Stomach (tissue), 4 donors: Measurements from ENCODE around the gene ARHGAP24.

Source experiments
- CTCF ChIP-seq, 7 experiments: fragments of 450-650 bp in 4 of 7; fragments of 200-600 bp in 3 of 7; sonication (generic) in 3 of 7; IDR thresholded peaks; one replicate each; pipeline ENCODE4 v1.5.1; 2016 to 2019; ENCODE audit warnings: antibody characterized with exemption in 7 of 7, control low read depth in 2 of 7, mild to moderate bottlenecking in 1 of 7
- EP300 ChIP-seq: sonication (generic); formaldehyde crosslinking; IDR thresholded peaks from one replicate; pipeline ENCODE4 v1.6.1; 2017; ENCODE audit warnings: antibody characterized with exemption
- POLR2A ChIP-seq, 4 donors: fragments of 450-650 bp; IDR thresholded peaks; one replicate each; pipeline ENCODE4 v1.6.1; 2016; ENCODE audit warnings: antibody characterized with exemption in 4 of 4, control low read depth in 2 of 4, mild to moderate bottlenecking in 1 of 4, moderate library complexity in 1 of 4

DNA sequence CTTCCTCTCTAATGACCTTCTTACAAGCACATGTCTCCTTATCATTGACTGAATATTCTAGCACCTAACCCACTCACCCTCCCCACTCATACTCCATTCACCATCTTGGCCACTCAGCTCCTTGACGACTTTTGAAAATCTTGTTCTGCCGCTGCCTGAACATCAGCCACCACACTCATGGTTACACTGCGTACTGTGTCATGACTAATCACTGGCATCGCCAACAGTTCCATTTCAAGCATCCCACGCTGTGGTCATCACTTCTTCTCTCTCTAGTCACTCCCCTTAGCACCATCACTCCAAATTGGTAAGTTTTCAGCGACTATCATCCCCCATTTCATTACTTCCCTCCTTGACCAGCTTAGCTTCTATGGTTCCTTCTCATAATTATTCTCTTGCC is 532.1 kb downstream of the ARHGAP24 start:
- TF ChIP-seq CTCF (IDR thresholded peaks at IDR 0.05), result no peak
- TF ChIP-seq EP300, result no peak
- TF ChIP-seq POLR2A (IDR thresholded peaks at IDR 0.05), result no peak
